Neutrophil (primary cell): ENCODE data around the gene PITPNC1.

Experiments used
- H3K27ac ChIP-seq: fragments of 200-600 bp; sonication (generic); 2 replicates; pipeline ENCODE4 v1.5.1; 2016; ENCODE audit warnings: mild to moderate bottlenecking, moderate library complexity
- H3K27me3 ChIP-seq: fragments of 200-600 bp; sonication (generic); 2 replicates; pipeline ENCODE4 v1.6.0; 2016; ENCODE audit warnings: mild to moderate bottlenecking
- H3K36me3 ChIP-seq: fragments of 200-600 bp; sonication (generic); 2 replicates; pipeline ENCODE4 v1.5.1; 2017
- H3K4me1 ChIP-seq, 2 experiments: fragments of 200-600 bp in 1 of 2; sonication (generic) in 1 of 2; 1 replicate in 1 of 2; 2 replicates in 1 of 2; pipeline versions ENCODE4 v1.5.1 to v1.6.1; 2013 to 2016; ENCODE audit warnings: low read depth in 1 of 2, low read length in 1 of 2, mild to moderate bottlenecking in 1 of 2, moderate library complexity in 1 of 2; ENCODE audit not compliant: control insufficient read depth in 1 of 2, insufficient read depth in 1 of 2
- H3K4me3 ChIP-seq, 2 experiments: fragments of 200-600 bp in 1 of 2; sonication (generic) in 1 of 2; 1 replicate in 1 of 2; 2 replicates in 1 of 2; pipeline ENCODE4 v1.5.1; 2013 to 2016; ENCODE audit warnings: low read depth in 1 of 2, low read length in 1 of 2, mild to moderate bottlenecking in 1 of 2, moderate library complexity in 1 of 2
- H3K9me3 ChIP-seq: fragments of 200-600 bp; sonication (generic); 2 replicates; pipeline ENCODE4 v1.5.1; 2016
- TF ChIP-seq, protein P1 (sequence below): fragments of 200-600 bp; sonication (generic); IDR thresholded peaks from 2 replicates; pipeline ENCODE4 v1.5.1; 2016; ENCODE audit warnings: antibody characterized with exemption

The PITPNC1 gene

DNA sequence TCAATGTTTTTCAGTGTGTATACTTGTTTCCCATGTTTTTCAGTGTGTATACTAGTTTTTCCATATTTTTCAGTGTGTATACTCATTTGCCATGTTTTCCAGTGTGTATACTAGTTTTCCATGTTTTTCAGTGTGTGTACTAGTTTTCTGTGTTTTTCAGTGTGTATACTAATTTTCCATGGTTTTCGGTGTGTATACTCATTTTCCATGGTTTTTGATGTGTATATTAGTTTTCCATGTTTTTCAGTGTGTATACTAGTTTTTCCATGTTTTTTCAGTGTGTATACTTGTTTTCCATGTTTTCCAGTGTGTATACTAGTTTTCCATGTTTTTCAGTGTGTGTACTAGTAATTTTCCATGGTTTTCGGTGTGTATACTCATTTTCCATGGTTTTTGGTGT lies 188.0 kb downstream of the PITPNC1 start:
- Histone ChIP-seq H3K36me3 (no peaks in the 10 kb centered on the region), H3K9me3 (no peaks in the 10 kb centered on the region), H3K27me3 (no peaks in the 10 kb centered on the region), H3K4me3 (no peak overlapping the region), H3K4me1 (no peaks in the 10 kb centered on the region), H3K27ac (no peak overlapping the region)
- TF ChIP-seq, protein P1, sequence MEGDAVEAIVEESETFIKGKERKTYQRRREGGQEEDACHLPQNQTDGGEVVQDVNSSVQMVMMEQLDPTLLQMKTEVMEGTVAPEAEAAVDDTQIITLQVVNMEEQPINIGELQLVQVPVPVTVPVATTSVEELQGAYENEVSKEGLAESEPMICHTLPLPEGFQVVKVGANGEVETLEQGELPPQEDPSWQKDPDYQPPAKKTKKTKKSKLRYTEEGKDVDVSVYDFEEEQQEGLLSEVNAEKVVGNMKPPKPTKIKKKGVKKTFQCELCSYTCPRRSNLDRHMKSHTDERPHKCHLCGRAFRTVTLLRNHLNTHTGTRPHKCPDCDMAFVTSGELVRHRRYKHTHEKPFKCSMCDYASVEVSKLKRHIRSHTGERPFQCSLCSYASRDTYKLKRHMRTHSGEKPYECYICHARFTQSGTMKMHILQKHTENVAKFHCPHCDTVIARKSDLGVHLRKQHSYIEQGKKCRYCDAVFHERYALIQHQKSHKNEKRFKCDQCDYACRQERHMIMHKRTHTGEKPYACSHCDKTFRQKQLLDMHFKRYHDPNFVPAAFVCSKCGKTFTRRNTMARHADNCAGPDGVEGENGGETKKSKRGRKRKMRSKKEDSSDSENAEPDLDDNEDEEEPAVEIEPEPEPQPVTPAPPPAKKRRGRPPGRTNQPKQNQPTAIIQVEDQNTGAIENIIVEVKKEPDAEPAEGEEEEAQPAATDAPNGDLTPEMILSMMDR = no peak

DNA sequence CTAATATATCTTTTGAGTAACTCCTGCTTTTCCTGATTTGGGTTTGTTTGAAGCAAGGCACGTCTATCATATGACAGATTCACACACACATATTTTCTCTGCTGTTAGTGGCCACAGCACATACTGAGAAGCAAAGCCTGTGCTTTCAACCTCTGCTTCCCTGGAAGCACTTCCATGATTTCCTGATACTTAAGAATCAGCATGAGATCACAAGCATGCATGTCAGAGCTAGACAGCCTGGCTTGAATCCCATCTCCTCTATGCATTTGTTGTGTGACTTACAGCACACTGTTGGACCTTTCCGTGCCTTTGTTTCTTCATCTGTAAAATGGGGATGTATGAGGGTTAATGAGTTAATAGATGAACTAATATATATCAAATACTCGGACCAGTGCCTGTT lies 189.6 kb downstream of the PITPNC1 start:
- Histone ChIP-seq H3K36me3 (no peaks in the 10 kb centered on the region), H3K27me3 (no peaks in the 10 kb centered on the region), H3K9me3 (no peaks in the 10 kb centered on the region), H3K27ac (no peak overlapping the region), H3K4me1 (no peaks in the 10 kb centered on the region), H3K4me3 (no peak overlapping the region)
- TF ChIP-seq, protein P1 = no peak

DNA sequence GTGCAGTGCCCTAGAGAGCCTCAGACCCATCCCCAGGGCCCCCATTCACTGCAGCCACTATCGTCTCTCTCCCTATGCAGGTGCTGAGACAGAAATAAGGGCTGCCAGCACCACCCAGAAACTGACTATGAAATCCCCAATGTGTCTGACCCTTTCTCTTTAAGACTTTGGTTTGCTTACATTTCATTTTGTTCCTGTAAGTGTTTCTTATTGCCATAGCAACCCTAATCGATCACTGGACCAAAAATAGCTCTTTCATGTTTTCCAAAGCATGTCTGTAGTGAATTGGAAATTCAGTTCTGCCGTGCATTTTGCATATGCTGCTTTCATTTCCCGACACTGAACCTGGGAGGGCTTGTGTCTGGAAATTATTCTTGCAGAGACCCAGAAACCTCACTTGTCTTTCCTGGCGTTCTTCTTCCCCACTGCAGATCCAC lies 192.0 kb downstream of the PITPNC1 start:
- Histone ChIP-seq H3K36me3 (no peaks in the 10 kb centered on the region), H3K4me1 (no peaks in the 10 kb centered on the region)
- TF ChIP-seq, protein P1 = no peak

DNA sequence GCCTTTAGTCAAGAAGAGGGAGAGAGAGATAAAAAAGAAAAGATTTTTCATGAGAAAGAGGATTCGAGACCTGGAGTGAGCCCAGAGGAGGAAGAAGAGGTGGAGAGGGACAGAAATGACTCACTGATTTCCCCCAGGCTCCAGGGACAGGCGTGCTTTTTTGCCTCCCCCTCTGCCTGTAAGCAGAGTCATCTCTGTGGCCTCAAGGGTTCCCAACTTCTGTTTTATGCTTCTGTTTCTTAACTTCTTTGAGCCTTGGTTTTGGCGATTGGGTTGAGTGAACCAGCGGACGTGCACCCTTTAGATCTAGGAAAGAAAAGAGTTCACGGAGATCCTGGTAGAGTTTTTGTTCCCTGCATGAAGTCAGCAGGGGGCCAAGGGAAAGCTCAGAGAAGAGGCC lies 192.8 kb downstream of the PITPNC1 start:
- H3K4me3 ChIP-seq = no peak overlapping the region
- no peaks in the 10 kb centered on the region for H3K9me3 ChIP-seq
- H3K27ac ChIP-seq = no peak overlapping the region
- H3K27me3 ChIP-seq = no peaks in the 10 kb centered on the region
- TF ChIP-seq, protein P1 = no peak
- no peaks in the 10 kb centered on the region for H3K36me3 ChIP-seq
- no peaks in the 10 kb centered on the region for H3K4me1 ChIP-seq

More for the DNA sequence above, 192.0 kb downstream of the PITPNC1 start:
- H3K27me3 ChIP-seq = no peaks in the 10 kb centered on the region
- H3K9me3 ChIP-seq = no peaks in the 10 kb centered on the region
- no peak overlapping the region for H3K4me3 ChIP-seq
- H3K27ac ChIP-seq = no peak overlapping the region

DNA sequence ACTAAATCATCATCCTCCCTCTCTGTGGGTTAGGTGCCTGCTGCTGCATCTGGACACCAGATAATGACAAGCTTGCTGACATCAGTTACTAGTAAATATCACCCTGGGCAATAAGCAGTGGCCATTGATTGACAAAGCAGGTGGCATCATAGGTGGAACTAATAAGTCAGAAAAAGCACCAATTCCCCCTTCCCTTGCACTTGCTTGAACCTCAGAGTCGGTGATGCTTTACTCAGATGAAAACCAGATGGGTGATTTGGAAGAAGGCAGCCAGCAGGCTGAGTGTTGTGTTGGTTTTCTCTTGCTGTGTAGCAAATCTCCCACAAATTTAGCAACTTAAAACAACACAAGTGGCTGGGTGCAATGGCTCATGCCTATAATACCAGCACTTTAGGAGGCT lies 193.7 kb downstream of the PITPNC1 start:
- no peaks in the 10 kb centered on the region for H3K36me3 ChIP-seq
- no peaks in the 10 kb centered on the region for H3K27me3 ChIP-seq
- no peaks in the 10 kb centered on the region for H3K4me1 ChIP-seq
- H3K27ac ChIP-seq = no peak overlapping the region
- H3K9me3 ChIP-seq = no peaks in the 10 kb centered on the region
- TF ChIP-seq, protein P1 = no peak
- H3K4me3 ChIP-seq = no peak overlapping the region

DNA sequence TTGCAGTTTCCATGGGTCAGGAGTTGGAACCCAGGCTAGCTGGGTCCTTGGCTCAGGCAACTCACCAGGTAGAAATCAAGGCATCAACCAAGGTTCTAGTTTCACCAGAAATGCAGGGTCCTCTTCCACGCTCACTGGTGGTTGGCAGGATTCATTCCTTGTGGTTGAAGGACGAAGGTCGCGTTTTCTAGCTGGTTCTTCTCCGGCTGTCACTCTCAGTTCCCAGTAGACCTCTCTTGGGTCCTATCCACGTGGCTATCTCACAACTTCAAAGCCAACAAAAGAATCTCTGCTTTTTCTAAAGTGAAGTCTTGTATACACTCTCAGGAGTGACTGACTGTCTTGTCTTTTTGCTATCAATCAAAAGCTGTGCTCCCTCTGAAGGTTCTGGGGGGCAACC lies 194.4 kb downstream of the PITPNC1 start:
- Histone ChIP-seq H3K4me1 (no peaks in the 10 kb centered on the region), H3K27me3 (no peaks in the 10 kb centered on the region), H3K4me3 (no peak overlapping the region), H3K27ac (no peak overlapping the region), H3K36me3 (no peaks in the 10 kb centered on the region), H3K9me3 (no peaks in the 10 kb centered on the region)
- TF ChIP-seq, protein P1 = no peak
